Uterus (tissue), 2 donors: ENCODE results near the gene ZBTB18.

Source experiments
- CTCF ChIP-seq, 4 experiments: fragments of 200-600 bp in 2 of 4; fragments of 450-650 bp in 2 of 4; sonication (generic) in 2 of 4; IDR thresholded peaks; one replicate each; pipeline ENCODE4 v1.5.1; 2016 to 2019; ENCODE audit warnings: antibody characterized with exemption in 4 of 4, mild to moderate bottlenecking in 2 of 4, moderate library complexity in 1 of 4
- POLR2A ChIP-seq, 2 donors: fragments of 450-650 bp; IDR thresholded peaks; one replicate each; pipeline ENCODE4 v1.6.1; 2016; ENCODE audit warnings: antibody characterized with exemption in 2 of 2, mild to moderate bottlenecking in 1 of 2, moderate library complexity in 1 of 2

- TF ChIP-seq POLR2A (IDR thresholded peaks at IDR 0.05) = no peak
- TF ChIP-seq CTCF (IDR thresholded peaks at IDR 0.05) = no peak
Measured at GRCh38 chr1:244088161-244088560, 37.1 kb downstream of the ZBTB18 start.
